Common myeloid progenitor, CD34-positive (primary cell): Measurements from ENCODE around the gene MAPK12.

Source experiments
- CTCF ChIA-PET: fragments of 350-600 bp; sonication (Branson Sonifier 250); formaldehyde crosslinking; loops from one replicate; lab custom pipeline; 2021; ENCODE audit warnings: antibody characterized with exemption; lab: Charles Lee
- POLR2A ChIA-PET: fragments of 350-600 bp; sonication (Branson Sonifier 250); formaldehyde crosslinking; loops from one replicate; lab custom pipeline; 2021; ENCODE audit warnings: antibody characterized with exemption; lab: Charles Lee
- DNase-seq, 3 donors: peaks; one replicate each; pipeline versions ENCODE4 v3.0.0 to v3.0.0-alpha.2; 2013
- H3K27ac ChIP-seq, 2 experiments: 1 replicate in 1 of 2; 2 replicates in 1 of 2; pipeline ENCODE4 v1.7.0; 2013; ENCODE audit warnings: inconsistent platforms in 2 of 2, low read length in 2 of 2, mild to moderate bottlenecking in 2 of 2, low read depth in 1 of 2, moderate library complexity in 1 of 2; ENCODE audit not compliant: severe bottlenecking in 2 of 2, insufficient read depth in 1 of 2, poor library complexity in 1 of 2
- H3K27me3 ChIP-seq, 5 experiments: replicated peaks in 2 of 5; 1 replicate in 3 of 5; 2 replicates in 2 of 5; pipeline versions ENCODE4 v1.6.1 to v1.7.0; 2013; ENCODE audit warnings: low read length in 4 of 5, mild to moderate bottlenecking in 2 of 5, moderate library complexity in 2 of 5, inconsistent platforms in 1 of 5; ENCODE audit not compliant: insufficient read depth in 5 of 5, control insufficient read depth in 4 of 5
- H3K36me3 ChIP-seq, 4 experiments: 1 replicate in 2 of 4; 2 replicates in 2 of 4; pipeline versions ENCODE4 v1.6.1 to v1.7.0; 2013; ENCODE audit warnings: low read length in 3 of 4, control low read depth in 1 of 4, mild to moderate bottlenecking in 1 of 4; ENCODE audit not compliant: control insufficient read depth in 4 of 4, insufficient read depth in 4 of 4
- H3K4me1 ChIP-seq, 4 experiments: 1 replicate in 3 of 4; 2 replicates in 1 of 4; pipeline versions ENCODE4 v1.6.1 to v1.7.1; 2013; ENCODE audit warnings: low read length in 3 of 4, mild to moderate bottlenecking in 3 of 4, control low read depth in 1 of 4, inconsistent platforms in 1 of 4, moderate library complexity in 1 of 4; ENCODE audit not compliant: control insufficient read depth in 4 of 4, insufficient read depth in 4 of 4; ENCODE audit errors: control extremely low read depth in 1 of 4
- H3K4me3 ChIP-seq, 7 experiments: 1 replicate in 4 of 7; 2 replicates in 3 of 7; pipeline versions ENCODE4 v1.5.1 to v1.7.0; 2013; ENCODE audit warnings: mild to moderate bottlenecking in 7 of 7, low read length in 6 of 7, moderate library complexity in 6 of 7, inconsistent platforms in 2 of 7, low read depth in 2 of 7, control low read depth in 1 of 7; ENCODE audit not compliant: insufficient read depth in 4 of 7, control insufficient read depth in 1 of 7; ENCODE audit errors: extremely low read depth in 1 of 7
- H3K9me3 ChIP-seq, 5 experiments: 1 replicate in 4 of 5; 2 replicates in 1 of 5; pipeline versions ENCODE4 v1.6.1 to v1.7.1; 2013; ENCODE audit warnings: low read length in 4 of 5, mild to moderate bottlenecking in 2 of 5, inconsistent platforms in 1 of 5, low read depth in 1 of 5, moderate library complexity in 1 of 5; ENCODE audit not compliant: control insufficient read depth in 4 of 5, insufficient read depth in 2 of 5; ENCODE audit errors: control extremely low read depth in 1 of 5
- WGBS: methylation state at CpG from one replicate; pipeline ENCODE4 v1.1.5; 2013; ENCODE audit not compliant: insufficient coverage; 5-methylcytosine and 5-hydroxymethylcytosine counted together

MAPK12 gene

DNA sequence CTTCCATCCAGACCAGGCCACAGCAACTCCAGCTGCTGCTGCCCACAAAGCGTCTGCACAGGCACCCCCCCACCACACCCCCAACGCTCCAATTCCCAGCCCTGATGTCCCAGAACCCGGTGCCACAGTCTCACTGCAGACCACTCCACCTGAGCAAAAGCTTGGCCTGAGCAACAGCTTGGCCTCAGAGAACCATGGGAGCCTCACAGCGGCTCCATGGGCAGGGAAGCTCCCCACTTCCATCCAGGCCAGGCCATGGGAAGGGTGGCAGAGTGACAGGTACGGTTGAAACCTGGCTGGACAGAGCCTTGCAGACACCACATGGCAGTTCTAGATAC, 32.8 kb upstream of the MAPK12 start:
- Histone ChIP-seq H3K27me3 (no peaks in the 10 kb centered on the region), H3K36me3 (peaks cover 0 to 20% (median 12%) of the 10 kb centered on the region in 4 experiments), H3K4me3 (peak overlapping the region in 5 of 7 experiments; percentile 19 to 70 (median 66)), H3K27ac (peak overlapping the region in 1 of 2 experiments; percentile 36), H3K9me3 (no peaks in the 10 kb centered on the region), H3K4me1 (peaks cover 0 to 59% (median 56%) of the 10 kb centered on the region in 4 experiments)
- ChIA-PET CTCF (interaction anchor here (0.7 to 3.9 kb wide), 15 partner anchors 10 to 47 kb away, joined by 3 to 37 read pairs (median 8); partner anchors contain the start of gene DENND6B), POLR2A (interaction anchor here (0.7 to 3.4 kb wide), 6 partner anchors 8 to 33 kb away, joined by 4 to 24 read pairs (median 5); partner anchors contain the start of genes DENND6B and PLXNB2)
- DNase-seq = no peak
- 34% methylated on average over 5 of the region's 5 CpGs for WGBS

DNA sequence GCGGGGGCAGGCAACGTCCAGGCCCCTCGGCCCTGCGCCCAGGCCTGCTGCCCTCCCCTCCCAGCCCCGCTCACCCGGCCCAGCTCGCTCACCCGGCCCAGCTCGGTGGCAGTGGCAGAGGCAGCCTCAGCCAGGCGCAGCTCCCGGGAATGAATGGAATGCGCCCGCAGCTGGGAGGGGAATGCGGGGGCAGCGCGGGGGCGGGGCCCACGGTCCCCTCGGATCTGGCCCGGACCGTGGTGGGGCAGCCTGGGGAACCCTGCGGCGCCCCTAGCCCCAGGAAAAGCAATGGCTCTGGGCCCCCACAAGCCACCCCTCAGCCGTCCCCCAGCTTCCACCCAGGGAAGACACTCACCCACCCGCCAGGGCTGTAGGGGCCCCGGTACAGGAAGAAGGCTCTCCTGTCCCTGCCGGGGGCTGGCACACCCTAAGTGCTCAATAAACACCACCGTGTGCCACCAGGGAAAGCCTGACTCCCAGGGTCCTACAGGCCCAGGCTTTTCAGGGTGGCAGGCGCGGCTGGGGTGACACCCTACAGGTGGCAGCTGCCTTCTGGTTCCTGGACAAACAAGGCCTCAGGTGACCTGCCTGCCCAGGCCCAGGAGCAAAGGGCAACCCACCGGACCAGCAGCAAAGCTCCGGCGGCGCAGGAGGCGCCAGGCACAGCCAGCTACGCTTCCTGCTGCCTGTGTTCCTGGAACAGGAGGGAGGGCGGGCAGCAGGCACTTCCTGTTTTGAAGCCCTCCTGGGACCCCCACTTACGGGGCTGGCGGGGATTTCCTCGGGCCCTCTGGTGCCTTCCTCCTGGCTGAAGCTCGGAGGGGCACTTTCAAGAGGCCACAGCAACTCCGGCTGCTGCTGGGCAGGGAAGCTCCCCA, 32.2 kb upstream of the MAPK12 start:
- POLR2A ChIA-PET = interaction anchor here (0.7 to 3.4 kb wide), 6 partner anchors 9 to 34 kb away, joined by 4 to 24 read pairs (median 5); partner anchors contain the start of genes DENND6B and PLXNB2
- CTCF ChIA-PET = interaction anchor here (0.7 to 3.9 kb wide), 14 partner anchors 11 to 48 kb away, joined by 3 to 37 read pairs (median 8); partner anchors contain the start of gene DENND6B
- peak; percentile 53 to 90 (median 88) for DNase-seq
- Histone ChIP-seq H3K4me3 (peak overlapping the region in 6 of 7 experiments; percentile 35 to 70 (median 67)), H3K27me3 (no peaks in the 10 kb centered on the region), H3K4me1 (peaks cover 0 to 55% (median 52%) of the 10 kb centered on the region in 4 experiments), H3K27ac (peak overlapping the region; percentile 15 to 74), H3K9me3 (no peaks in the 10 kb centered on the region), H3K36me3 (peaks cover 0 to 26% (median 17%) of the 10 kb centered on the region in 4 experiments)
- WGBS = 3% methylated on average over 27 of the region's 42 CpGs

- peaks cover 0 to 34% (median 26%) of the 10 kb centered on the region in 4 experiments for H3K36me3 ChIP-seq
- DNase-seq = peak; percentile 56 to 88 (median 85)
- no peaks in the 10 kb centered on the region for H3K27me3 ChIP-seq
- H3K9me3 ChIP-seq = no peaks in the 10 kb centered on the region
- ChIA-PET POLR2A (interaction anchor here (0.8 to 3.4 kb wide), 6 partner anchors 10 to 35 kb away, joined by 3 to 24 read pairs (median 5); partner anchors contain the start of gene PLXNB2), CTCF (interaction anchor here (0.8 to 3.4 kb wide), 10 partner anchors 10 to 33 kb away, joined by 3 to 37 read pairs (median 8); no protein-coding TSS in a partner anchor)
- peaks cover 0 to 54% (median 48%) of the 10 kb centered on the region in 4 experiments for H3K4me1 ChIP-seq
- peak overlapping the region in 6 of 7 experiments; percentile 19 to 70 (median 67) for H3K4me3 ChIP-seq
- H3K27ac ChIP-seq = peak overlapping the region in 1 of 2 experiments; percentile 43
- WGBS = 6% methylated on average over 22 of the region's 29 CpGs
These were observed 31.4 kb upstream of the MAPK12 start for GRCh38 chr22:50292643-50293440.

DNA sequence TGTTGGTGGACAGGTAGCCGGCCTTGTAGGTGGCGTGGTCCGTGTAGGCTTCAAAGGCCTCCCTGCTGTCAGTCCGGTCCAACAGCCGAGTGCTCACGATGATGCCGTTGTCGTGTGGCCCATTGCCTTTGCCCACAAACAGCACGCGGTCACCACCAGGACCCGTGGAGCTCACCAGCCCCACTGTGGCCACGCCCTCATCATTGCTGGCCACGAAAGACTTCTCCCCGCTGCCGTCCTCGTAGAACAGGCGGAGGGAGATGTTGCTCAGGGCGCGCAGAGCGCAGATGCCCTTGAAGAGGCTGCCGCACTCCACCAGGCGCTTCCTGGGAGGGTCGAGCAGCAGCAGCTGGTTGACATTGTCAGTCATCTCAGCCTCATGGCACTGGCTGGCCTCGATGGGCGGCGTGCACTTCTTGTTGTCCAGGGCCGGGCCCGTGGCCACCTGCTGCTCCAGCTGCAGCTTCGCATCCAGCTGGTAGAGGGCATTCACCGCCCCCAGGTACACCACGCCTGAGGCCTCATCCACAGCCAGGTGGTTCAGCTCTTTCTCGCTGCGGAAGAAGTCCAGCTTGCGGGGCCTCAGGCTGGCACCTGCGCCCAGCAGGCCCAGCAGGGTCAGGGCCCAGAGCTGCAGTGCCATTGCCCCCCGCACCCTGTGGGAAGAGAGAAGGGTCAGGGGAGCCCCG, 28.6 kb upstream of the MAPK12 start:
- POLR2A ChIA-PET = no interaction called here
- Histone ChIP-seq H3K4me3 (no peak overlapping the region), H3K4me1 (peaks cover 0 to 43% (median 40%) of the 10 kb centered on the region in 4 experiments), H3K36me3 (peaks cover 7 to 58% (median 40%) of the 10 kb centered on the region in 4 experiments), H3K27me3 (no peaks in the 10 kb centered on the region), H3K27ac (no peak overlapping the region), H3K9me3 (no peaks in the 10 kb centered on the region)
- DNase-seq = no peak
- WGBS = 97% methylated on average over 33 of the region's 37 CpGs
- CTCF ChIA-PET = interaction anchor here (0.9 to 1.5 kb wide), 8 partner anchors 11 to 52 kb away, joined by 3 to 5 read pairs (median 4); no protein-coding TSS in a partner anchor

DNA sequence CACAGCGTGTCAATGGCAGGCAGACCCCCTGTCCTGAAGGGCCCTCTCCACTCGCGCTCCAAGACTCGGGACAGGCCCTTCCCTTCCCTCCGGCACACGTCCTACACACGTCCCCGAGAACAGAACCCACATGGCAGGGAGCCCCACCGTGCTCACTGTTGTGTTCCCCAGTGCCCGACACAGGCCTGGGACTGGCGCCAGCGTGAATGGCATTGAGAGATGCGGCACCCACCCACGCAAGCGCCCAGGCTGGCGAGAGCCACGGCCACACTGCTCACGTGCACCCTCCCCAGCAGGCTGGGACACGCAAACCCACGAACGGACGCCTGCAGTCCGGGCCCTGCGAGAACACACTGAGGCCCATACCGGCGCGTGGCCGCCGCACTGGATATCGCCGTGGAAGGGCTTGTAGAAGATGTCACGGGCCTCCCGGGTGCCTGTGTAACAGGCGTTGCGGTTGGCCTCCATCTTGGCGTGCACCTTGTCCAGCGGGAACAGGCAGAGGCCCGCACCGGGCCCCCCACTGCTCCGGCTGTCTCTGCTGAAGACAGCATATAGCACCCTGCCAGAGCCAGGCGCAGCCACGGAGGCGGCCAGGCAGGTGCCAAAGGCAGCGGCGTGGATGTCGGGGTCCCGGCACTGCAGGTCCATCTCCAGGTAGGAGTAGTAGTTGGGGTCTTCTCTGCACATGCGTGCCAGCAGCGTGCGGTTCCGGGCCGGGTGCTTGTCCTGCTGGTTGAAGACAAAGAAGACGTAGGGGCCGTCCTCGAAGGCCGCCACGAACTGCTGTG, 27.9 kb upstream of the MAPK12 start:
- Histone ChIP-seq H3K27me3 (no peaks in the 10 kb centered on the region), H3K36me3 (peaks cover 7 to 65% (median 43%) of the 10 kb centered on the region in 4 experiments), H3K4me1 (peaks cover 0 to 37% (median 36%) of the 10 kb centered on the region in 4 experiments), H3K4me3 (no peak overlapping the region), H3K9me3 (no peaks in the 10 kb centered on the region), H3K27ac (no peak overlapping the region)
- POLR2A ChIA-PET = no interaction called here
- 97% methylated on average over 56 of the region's 57 CpGs for WGBS
- no peak for DNase-seq
- CTCF ChIA-PET = interaction anchor here (0.6 to 1.4 kb wide), 4 partner anchors 10 to 64 kb away, joined by 3 to 5 read pairs (median 4); no protein-coding TSS in a partner anchor
